AG09309 (cell line): ENCODE measurements around the gene SLPI.

Experiments
- DNase-seq: peaks from one replicate; pipeline ENCODE4 v3.0.0-alpha.2; 2010; ENCODE audit warnings: low read depth
- H3K4me3 ChIP-seq: 2 replicates; pipeline ENCODE4 v1.5.1; 2011; ENCODE audit warnings: mild to moderate bottlenecking, low read depth, low read length, moderate library complexity; ENCODE audit not compliant: control insufficient read depth
- CTCF ChIP-seq: IDR thresholded peaks from 2 replicates; pipeline ENCODE4 v1.5.1; 2011; ENCODE audit warnings: mild to moderate bottlenecking, low read depth, low read length, inconsistent platforms; ENCODE audit not compliant: insufficient read depth, control insufficient read depth; ENCODE audit errors: missing control alignments

SLPI gene

GRCh38 chr20:45258664-45259063, 4.3 kb upstream of the SLPI start:
- H3K4me3 ChIP-seq, result no peak overlapping the region
- TF ChIP-seq CTCF, result no peak
- DNase-seq, result no peak

- no peak for TF ChIP-seq CTCF
- no peak overlapping the region for H3K4me3 ChIP-seq
- no peak for DNase-seq
These were observed 3.9 kb upstream of the SLPI start for GRCh38 chr20:45258259-45258658.

GRCh38 chr20:45257711-45258110, 3.3 kb upstream of the SLPI start:
- no peak overlapping the region for H3K4me3 ChIP-seq
- no peak for DNase-seq
- TF ChIP-seq CTCF, result no peak

- DNase-seq, result no peak
- no peak for TF ChIP-seq CTCF
- no peak overlapping the region for H3K4me3 ChIP-seq
These were observed 2.8 kb upstream of the SLPI start for GRCh38 chr20:45257161-45257560.

GRCh38 chr20:45253261-45253660, 1.1 kb downstream of the SLPI start:
- H3K4me3 ChIP-seq, result no peak overlapping the region
- TF ChIP-seq CTCF, result no peak
- DNase-seq, result no peak

- DNase-seq, result no peak
- TF ChIP-seq CTCF, result no peak
- H3K4me3 ChIP-seq, result no peak overlapping the region
These were observed 2.3 kb downstream of the SLPI start for GRCh38 chr20:45251884-45252560.

- H3K4me3 ChIP-seq, result no peak overlapping the region
- DNase-seq, result no peak
- no peak for TF ChIP-seq CTCF
These were observed 5.8 kb downstream of the SLPI start for GRCh38 chr20:45248609-45249008.
